Upper lobe of left lung (tissue), 4 donors: Measurements from ENCODE around the gene ELL2.

Experiments used
- CTCF ChIP-seq, 6 experiments: fragments of 450-650 bp in 4 of 6; fragments of 200-600 bp in 2 of 6; sonication (generic) in 2 of 6; IDR thresholded peaks; one replicate each; pipeline ENCODE4 v1.5.1; 2016 to 2019; ENCODE audit warnings: antibody characterized with exemption in 6 of 6
- EP300 ChIP-seq, 4 donors: sonication (generic); formaldehyde crosslinking; IDR thresholded peaks; one replicate each; pipeline ENCODE4 v1.5.1; 2017; ENCODE audit warnings: antibody characterized with exemption in 4 of 4, control low read depth in 2 of 4
- POLR2A ChIP-seq, 4 donors: fragments of 450-650 bp; IDR thresholded peaks; one replicate each; pipeline ENCODE4 v1.5.1; 2016 to 2017; ENCODE audit warnings: antibody characterized with exemption in 4 of 4, mild to moderate bottlenecking in 2 of 4
- POLR2AphosphoS5 ChIP-seq, 2 donors: sonication (generic); formaldehyde crosslinking; IDR thresholded peaks; one replicate each; pipeline ENCODE4 v1.5.1; 2017; ENCODE audit warnings: antibody characterized with exemption in 2 of 2

DNA sequence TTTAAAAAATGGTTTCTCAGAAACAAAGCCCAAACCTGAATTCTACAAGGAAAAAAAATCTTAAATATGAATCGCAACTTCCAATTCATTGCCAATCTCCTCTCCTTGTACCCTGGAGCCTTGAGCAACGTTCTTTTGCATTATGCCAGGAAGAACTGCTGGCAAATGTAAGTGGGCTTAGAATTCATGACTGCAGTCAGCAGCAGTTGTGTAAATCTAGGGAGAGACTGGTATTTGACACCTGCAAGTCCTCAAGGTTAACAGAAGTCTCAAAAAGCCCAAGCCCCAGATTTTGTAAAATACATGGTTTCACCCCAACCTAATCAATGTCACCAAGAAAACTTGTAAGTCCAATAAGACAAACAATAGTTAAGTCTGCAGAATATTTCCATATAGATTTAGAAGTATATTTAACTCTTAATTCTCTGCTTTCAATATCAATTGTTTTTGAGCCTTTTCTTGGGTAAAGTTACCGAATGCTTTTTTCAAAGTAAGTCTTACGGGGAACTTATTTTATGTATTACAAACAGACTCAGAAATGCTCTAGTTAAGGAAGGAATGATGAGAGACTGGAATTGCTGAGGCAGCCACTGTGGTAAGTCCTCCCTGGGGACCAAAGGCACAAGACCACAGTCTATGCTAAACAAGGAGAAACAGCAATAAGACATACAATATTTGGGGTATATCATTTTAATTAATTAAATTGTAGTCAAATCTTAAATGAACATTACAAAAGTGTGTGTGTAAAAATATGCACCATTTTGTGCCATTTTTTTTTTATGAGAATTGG is 31.3 kb downstream of the ELL2 start:
- TF ChIP-seq CTCF (IDR thresholded peaks at IDR 0.05) (no peak), EP300 (IDR thresholded peaks at IDR 0.05) (no peak), POLR2A (IDR thresholded peaks at IDR 0.05) (no peak), POLR2AphosphoS5 (IDR thresholded peaks at IDR 0.05) (no peak)
